Fibroblast of peridontal ligament (primary cell): ENCODE results near the gene HSPA6.
"Not testable (repeated sequence)": the region's sequence is repeated elsewhere in the genome, so short reads cannot be mapped to it uniquely, and the experiment has no call there.

ENCODE experiments used
- DNase-seq: peaks from one replicate; pipeline ENCODE4 v3.0.0-alpha.2; 2010; ENCODE audit errors: extremely low read depth

Gene HSPA6

GRCh38 chr1:161532644-161533567, 8.6 kb downstream of the HSPA6 start:
- peak; percentile 23 for DNase-seq

GRCh38 chr1:161537068-161537669, 12.8 kb downstream of the HSPA6 start:
- DNase-seq, result not testable (repeated sequence)

DNA sequence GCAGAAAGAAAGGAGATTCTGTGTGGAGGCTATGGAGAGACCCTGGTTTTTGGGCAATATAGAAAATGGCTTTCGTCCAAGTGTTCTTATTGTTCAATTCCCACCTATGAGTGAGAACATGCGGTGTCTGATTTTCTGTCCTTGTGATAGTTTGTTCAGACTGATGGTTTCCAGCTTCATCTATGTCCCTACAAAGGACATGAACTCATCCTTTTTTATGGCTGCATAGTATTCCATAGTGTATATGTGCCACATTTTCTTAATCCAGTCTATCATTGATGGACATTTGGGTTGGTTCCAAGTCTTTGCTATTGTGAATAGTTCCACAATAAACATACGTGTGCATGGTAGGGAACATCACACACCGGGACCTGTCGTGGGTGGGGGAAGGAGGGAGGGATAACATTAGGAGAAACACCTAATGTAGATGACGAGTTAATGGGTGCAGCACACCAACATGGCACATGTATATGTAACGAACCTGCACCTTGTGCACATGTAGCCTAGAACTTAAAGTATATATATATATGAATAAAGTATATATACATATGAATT, 14.7 kb downstream of the HSPA6 start:
- DNase-seq, result not testable (repeated sequence)

GRCh38 chr1:161539731-161540569, 15.6 kb downstream of the HSPA6 start:
- DNase-seq, result peak; percentile 86

- DNase-seq, result not testable (repeated sequence)
These were observed 16.2 kb downstream of the HSPA6 start for GRCh38 chr1:161540570-161540960.

DNA sequence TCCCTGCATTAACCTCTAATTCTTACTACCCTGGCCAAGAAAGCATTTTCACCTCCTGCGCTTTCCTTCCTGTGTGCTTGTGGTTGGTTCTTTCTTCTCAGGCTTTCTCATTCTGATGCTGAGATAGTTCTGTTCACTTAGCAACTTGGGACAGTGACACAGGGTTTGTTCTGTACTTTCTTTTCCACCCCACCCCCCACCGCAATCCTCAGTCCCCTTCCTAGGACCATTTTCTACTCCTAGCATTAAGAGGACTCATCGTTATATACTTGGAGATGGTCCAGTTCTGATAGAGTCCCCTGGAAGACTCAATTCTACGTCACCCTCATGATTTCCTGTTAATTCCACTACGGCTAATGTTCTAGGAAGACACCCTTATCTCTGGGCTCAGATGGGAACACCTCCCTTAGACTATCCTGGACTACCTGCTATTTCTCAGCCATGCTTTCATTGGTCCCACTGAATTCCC, 17.8 kb downstream of the HSPA6 start:
- not testable (repeated sequence) for DNase-seq

DNA sequence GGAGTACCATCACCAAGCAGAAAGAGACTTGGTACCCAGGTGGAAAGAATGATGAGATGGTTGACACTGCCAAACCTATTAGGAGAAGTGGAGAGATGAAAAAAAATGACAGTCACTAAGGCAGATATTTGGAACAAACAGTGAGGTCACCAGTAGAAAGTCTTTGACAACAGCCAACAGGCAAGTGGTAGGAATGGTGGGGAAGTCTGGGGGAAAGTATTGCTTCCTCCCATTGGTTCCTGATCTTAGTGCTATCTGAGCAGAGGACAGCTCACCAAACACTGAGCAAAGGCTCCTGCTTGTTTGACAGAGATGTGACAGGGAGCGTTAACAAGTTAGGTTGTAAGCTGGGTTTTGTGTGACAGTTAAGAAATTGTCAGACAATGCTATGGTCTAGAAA, 18.8 kb downstream of the HSPA6 start:
- not testable (repeated sequence) for DNase-seq

GRCh38 chr1:161545005-161545731, 20.8 kb downstream of the HSPA6 start:
- not testable (repeated sequence) for DNase-seq

GRCh38 chr1:161547995-161548741, 23.8 kb downstream of the HSPA6 start:
- DNase-seq, result not testable (repeated sequence)

DNA sequence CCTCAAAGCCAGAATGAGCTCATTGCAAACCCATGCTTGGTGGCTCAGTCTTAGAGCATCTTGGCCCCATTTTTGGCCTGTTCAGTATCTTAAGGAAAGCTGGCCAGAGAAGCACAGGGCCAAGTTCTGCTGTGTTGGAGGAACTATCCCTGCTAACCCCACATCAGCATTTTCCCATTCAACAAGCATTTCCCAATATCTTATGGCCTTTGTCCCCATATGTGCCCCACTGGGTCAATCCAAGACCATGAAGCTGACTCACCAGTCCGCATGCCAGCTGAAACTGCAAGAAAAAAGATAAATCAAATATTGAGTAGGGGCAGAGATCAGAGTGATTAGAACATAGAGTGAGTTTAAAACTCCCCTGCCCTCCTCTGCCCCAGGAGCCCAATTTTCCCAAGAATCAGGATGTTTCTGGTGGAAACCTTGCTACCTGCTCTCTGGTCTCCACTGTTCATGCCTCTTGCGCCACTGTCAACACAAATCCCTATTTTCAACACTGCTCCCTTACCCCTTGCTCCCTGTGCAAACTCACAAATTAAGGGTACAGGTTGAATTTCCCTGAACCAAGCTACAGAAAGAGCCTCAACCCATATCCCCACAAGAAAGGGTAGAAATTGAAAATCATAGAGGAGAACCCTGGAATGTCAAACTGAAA, 24.5 kb downstream of the HSPA6 start:
- not testable (repeated sequence) for DNase-seq

GRCh38 chr1:161549652-161550051, 25.3 kb downstream of the HSPA6 start, which contains the start of gene FCGR3A:
FCGR3A (minus strand) TSS chr1:161549818; CDS start chr1:161549736, 82 bp downstream.
- no peak for DNase-seq

DNA sequence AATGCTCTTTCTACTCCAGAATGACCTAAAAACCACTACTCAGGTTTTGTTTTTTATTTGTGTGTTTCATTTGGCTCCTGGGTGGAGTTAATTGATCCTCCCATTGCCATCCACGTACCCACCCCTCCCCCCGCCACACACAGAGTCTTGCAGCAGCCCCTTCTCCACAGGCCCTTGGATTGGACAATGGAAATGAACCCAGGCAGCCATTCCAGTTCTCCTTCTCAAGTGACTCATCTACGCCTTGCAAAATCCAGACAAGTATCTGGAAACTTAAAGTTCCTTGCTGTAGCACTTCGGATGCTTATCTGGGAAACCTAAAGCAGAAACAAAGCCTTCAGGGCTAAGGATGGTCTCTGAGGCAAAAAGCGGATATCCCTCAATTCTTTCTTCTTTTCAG, 26.6 kb downstream of the HSPA6 start:
- DNase-seq, result not testable (repeated sequence)

GRCh38 chr1:161553631-161554030, 29.3 kb downstream of the HSPA6 start:
- not testable (repeated sequence) for DNase-seq

DNA sequence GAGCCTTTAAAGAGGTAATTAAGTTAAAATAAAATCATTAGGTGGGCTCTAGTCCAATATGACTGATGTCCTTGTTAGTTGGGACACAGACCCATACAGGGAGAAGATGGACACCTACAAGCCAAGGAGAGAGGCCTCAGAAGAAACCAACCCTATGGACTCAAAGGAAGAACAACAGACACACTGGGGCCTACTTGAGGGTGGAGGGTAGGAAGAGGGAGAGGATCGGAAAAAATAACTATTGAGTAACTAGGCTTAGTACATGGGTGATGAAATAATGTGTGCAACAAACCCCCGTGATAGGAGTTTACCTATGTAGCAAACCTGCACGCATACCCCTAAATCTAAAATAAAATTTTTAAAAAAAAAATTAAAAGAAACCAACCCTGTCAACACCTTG, 30.0 kb downstream of the HSPA6 start:
- not testable (repeated sequence) for DNase-seq

- not testable (repeated sequence) for DNase-seq
These were observed 30.6 kb downstream of the HSPA6 start for GRCh38 chr1:161554815-161555417.

GRCh38 chr1:161556143-161556542, 31.8 kb downstream of the HSPA6 start:
- DNase-seq, result not testable (repeated sequence)

DNA sequence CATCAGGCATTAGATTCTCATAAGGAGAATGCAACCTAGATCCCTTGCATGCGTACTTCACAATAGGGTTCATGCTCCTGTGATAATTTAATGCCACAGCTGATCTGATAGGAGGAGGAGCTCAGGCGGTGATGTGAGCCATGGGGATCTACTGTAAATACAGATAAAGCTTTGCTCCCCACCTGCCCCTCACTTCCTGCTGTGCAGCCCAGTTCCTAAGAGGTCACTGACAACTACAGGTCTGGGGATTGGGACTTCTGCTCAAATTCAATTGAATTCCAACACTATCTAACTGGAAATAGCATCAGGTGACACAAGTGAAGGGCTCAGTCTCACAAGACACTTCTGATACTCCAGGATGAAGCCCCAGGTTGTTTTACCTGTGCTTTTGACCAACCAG, 32.6 kb downstream of the HSPA6 start:
- DNase-seq, result not testable (repeated sequence)

DNA sequence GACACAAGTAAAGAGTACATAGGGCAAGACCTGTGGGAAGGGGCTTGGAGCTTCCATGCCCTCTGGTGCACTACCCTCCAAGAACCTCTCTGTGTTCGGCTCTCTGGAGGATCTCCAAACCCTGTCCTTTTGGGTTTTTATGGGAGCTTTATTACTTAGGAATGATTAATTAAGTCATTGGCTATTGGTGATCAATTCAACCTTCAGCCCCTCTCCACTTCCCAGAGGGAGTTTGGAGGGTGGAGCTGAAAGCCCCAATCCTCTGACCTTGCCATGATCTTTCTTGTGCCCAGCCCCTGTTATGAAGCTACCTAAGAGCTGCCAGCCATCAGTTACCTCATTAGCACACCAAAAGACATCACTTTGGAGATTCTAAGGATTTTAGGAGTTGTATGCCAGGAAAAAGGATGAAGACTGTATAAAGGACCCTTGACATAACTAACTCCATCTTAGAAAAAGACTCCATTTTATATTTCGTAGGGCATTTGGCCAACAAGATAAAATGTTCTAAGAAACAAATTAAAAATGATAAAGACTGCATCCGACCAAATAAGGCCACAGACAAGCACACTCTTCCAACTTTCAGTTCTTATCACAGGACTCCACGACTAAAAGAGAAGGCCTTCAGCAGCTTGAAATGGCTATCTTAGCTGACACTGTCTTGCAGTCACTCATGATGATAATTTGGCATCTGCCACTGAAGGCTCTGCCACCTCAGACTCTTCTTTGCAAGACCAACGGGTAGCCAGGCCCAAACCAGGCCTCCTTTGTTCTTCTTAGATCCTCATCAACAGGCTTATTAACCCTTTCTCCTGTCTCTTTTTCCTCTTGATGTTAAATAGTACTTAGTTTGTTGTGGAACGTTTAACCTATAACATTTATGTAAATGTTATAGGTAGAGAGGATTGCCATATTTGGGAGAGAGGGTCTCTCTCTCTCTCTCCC, 33.4 kb downstream of the HSPA6 start:
- DNase-seq, result not testable (repeated sequence)
